C4-2B (cell line): ENCODE measurements around the gene HILPDA.

Experiments used
- CTCF ChIP-seq: fragments of 450-650 bp; conservative IDR thresholded peaks from 2 replicates; pipeline ENCODE4 v1.5.1; 2017; ENCODE audit warnings: mild to moderate bottlenecking
- ZFX ChIP-seq: fragments of 450-650 bp; IDR thresholded peaks from 2 replicates; pipeline ENCODE4 v1.6.1; 2017

- TF ChIP-seq CTCF (no peak), ZFX (no peak)
Observed at GRCh38 chr7:128442356-128442755, 13.3 kb upstream of the HILPDA start.
